Measurements from ENCODE around the gene PLEKHA8.

PLEKHA8 gene

GRCh38 chr7:30166155-30166840, 138.1 kb downstream of the PLEKHA8 start:
- DNase-seq (ENCODE audit: low read depth in 3 of 3, low spot score in 1 of 3), result no peak

DNA sequence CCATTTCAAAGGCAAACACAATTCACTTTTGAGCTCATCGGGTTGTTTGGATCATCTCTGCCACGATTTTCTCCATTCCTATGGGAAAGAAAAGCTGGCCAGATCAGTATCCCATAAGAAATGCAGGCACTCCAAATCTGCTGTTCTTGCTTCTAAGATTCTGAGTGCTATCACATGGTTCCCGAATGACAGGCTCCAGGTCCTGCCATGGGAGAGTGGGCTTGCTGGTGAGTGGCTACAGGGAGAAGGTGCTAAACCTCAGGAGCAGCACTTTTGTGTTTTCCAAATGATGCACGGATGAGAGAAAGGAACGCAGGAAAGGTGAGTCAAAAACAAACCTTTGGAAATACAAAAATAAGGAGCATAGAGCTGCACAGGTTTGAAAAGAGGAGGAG, 138.6 kb downstream of the PLEKHA8 start:
- no peak for DNase-seq (ENCODE audit: low read depth in 3 of 3, low spot score in 1 of 3)

DNA sequence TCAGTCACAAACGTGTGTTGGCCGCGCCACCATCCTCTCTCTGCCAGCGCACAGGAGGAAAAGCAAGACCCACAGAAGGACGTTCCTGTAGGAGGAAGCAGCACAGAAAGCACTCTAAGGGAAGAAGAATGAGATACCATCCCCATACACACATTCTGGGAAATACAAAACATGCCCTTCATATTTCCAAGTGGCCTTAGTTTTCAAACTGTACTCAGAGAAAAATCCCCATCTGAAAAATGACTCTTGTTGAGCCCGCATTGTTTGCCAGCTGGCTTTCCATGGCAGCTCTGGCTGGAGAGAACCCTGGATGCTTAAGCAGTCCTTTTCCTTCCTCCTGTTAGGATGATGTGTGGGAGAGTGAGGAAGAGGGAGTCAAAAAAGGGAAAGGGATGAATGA, 139.7 kb downstream of the PLEKHA8 start:
- no peak for DNase-seq (ENCODE audit: low read depth in 3 of 3, low spot score in 1 of 3)

DNA sequence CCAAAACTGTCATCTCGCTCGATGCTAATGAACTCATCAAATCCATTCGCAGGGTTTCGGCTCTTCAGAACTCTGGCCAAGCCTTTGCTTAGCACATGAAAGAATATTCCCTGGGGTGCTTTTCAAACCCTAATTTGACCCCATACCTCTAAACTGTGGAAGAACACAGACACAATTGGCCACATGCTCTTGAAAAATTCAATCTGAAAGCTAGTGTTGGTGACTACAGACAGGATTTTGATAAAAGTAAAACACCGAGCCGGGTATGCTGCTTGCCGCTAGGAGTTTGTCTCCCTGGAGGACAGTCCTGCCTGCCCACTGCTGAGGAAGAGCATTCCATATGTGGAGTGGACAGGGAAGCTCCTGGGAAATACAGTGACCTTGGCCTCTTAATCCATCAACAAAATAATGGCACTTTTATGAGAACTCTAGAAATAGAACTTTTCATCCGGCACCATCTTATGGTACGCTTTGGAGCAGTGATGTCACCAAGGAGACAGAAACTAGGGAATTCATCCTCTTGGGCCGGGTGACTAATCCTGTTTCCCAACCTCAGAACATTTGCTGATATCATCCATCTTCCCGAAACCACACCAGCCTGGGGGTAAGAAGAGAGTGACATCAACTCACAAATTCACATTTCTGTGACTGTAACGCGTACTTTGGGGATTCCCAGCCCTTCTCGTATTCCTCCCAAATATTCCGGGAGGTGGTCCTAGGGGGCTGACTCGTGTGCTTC, 140.8 kb downstream of the PLEKHA8 start:
- DNase-seq (ENCODE audit: low read depth in 3 of 3, low spot score in 1 of 3), result no peak

DNA sequence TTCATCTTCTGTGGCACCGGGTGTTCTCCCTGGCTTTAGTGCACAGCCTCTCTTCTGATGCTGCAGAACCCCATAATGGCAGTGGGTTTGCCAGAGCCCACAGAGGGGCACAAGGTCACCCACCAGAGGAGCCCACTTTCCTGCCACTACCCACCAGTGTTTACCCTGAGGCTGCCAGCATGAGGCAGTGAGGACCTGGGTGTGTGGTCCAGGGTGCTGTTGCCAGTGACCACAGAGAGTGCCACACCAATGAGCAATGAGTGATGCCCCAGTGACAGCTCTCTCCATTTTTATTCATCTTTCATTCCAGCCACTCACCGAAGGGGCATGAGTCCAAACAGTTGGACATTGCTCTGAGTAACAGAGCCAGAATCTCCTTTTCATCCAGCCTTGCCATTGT, 141.4 kb downstream of the PLEKHA8 start:
- no peak for DNase-seq (ENCODE audit: low read depth in 3 of 3, low spot score in 1 of 3)

DNA sequence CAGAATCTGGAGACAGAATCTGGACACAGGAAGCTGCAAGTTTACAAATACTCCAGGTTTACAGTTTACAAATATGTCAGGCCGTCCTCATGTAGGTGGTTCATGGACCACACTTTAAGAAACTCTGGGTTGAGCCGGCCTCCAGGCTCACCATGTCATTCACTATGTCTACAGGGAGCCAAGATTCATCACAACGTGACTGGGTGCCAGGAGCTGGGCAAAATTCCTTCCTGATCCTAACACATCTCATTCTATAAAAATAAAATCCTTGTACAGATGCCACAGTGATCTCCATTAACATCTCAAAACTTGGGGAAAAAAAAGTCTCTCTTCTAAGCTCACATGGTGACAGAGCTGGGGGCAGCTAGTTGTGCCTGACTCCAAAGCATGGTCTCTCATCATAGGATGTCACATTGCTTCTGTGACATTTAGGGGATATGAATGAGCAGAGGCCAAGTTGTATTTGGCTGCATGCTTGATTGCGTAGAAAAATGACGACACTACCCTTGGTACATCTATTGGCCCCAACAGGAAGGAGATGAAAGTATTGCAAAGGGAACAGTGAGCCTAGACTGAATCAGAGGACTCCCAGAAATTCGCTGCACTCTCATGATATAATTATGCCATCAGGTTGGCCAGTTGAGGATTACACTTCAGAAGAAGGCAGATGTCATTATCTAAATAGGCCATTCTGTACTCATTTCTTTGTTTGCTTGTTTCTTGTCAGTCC, 142.4 kb downstream of the PLEKHA8 start:
- no peak for DNase-seq (ENCODE audit: low read depth in 3 of 3, low spot score in 1 of 3)

GRCh38 chr7:30171766-30172447, 143.7 kb downstream of the PLEKHA8 start:
- DNase-seq (ENCODE audit: low read depth in 3 of 3, low spot score in 1 of 3), result no peak

DNA sequence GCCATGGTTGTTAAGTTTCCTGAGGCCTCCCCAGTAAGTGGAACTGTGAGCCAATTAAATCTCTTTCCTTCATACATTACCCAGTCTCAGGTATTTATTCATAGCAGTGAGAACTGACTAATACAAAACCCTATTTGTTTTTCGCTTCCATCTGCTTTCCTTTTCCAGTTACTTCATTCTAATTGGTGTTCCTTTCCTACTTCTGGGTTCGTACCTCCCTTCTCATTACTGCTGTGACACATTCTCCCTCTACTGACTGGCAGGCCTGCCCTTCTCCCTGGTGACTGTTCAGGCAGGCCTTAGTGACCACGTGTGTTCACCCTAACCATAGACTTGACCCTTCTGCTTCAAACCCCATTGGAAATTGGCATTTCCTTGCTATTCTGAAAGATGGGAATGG, 144.2 kb downstream of the PLEKHA8 start:
- DNase-seq (ENCODE audit: low read depth in 3 of 3, low spot score in 1 of 3), result no peak

- DNase-seq (ENCODE audit: low read depth in 3 of 3, low spot score in 1 of 3), result no peak
Measured at GRCh38 chr7:30173058-30173897, 145.1 kb downstream of the PLEKHA8 start.

DNA sequence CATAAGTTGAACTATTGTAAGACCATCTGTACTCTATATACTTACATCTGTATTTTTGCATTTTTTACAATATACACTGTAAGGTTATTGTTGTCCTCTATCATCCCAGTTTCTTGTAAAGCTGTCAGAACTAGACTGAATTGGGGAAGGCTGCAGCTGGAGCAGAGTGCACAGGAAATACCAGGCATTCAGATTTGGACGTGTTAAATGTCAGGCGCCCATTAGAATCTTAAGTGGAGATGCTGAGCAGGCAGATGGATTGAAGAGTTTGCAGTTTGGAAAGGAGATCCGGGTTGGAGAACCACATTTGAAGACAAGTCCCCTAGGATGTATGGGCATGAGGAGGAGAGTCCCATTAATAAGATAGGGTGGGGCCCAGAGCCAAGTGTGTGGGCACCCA, 147.0 kb downstream of the PLEKHA8 start:
- no peak for DNase-seq (ENCODE audit: low read depth in 3 of 3, low spot score in 1 of 3)

- no peak for DNase-seq (ENCODE audit: low read depth in 3 of 3, low spot score in 1 of 3)
Measured at GRCh38 chr7:30175636-30176147, 147.5 kb downstream of the PLEKHA8 start.

- no peak for DNase-seq (ENCODE audit: low read depth in 3 of 3, low spot score in 1 of 3)
Measured at GRCh38 chr7:30176463-30177109, 148.4 kb downstream of the PLEKHA8 start.

- no peak for DNase-seq (ENCODE audit: low read depth in 3 of 3, low spot score in 1 of 3)
Measured at GRCh38 chr7:30177186-30177585, 149.0 kb downstream of the PLEKHA8 start.

GRCh38 chr7:30177965-30178364, 149.8 kb downstream of the PLEKHA8 start:
- DNase-seq (ENCODE audit: low read depth in 3 of 3, low spot score in 1 of 3), result no peak

GRCh38 chr7:30178748-30179436, 150.7 kb downstream of the PLEKHA8 start:
- no peak for DNase-seq (ENCODE audit: low read depth in 3 of 3, low spot score in 1 of 3)
